H1 (cell line): ENCODE data around the gene SHCBP1L. TPM values are rescaled to one million over a fixed set of nuclear protein-coding genes. Genes with fewer than 3 reads are reported as not detected.

Experiments
- CTCF ChIA-PET: fragments of 300-600 bp; sonication (Branson Sonifier 250); formaldehyde crosslinking; loops from one replicate; lab custom pipeline; 2021; ENCODE audit not compliant: partially characterized antibody; lab: Charles Lee
- POLR2A ChIA-PET: fragments of 300-600 bp; sonication (Branson Sonifier 250); formaldehyde crosslinking; loops from one replicate; lab custom pipeline; 2021; ENCODE audit warnings: inconsistent platforms; ENCODE audit not compliant: partially characterized antibody; lab: Charles Lee
- DNase-seq, 2 experiments: peaks; one replicate each; pipeline versions ENCODE4 v3.0.0 to v3.0.0-alpha.2; 2010 to 2022; ENCODE audit warnings: low spot score in 2 of 2, low read depth in 1 of 2, mixed read lengths in 1 of 2
- FAIRE-seq: peaks from 2 replicates; lab custom pipeline; 2011; peaks lifted over from hg19 to GRCh38; lab: Jason Lieb, UNC
- H2AFZ ChIP-seq: 2 replicates; pipeline ENCODE4 v1.8.1; 2012; ENCODE audit warnings: low read length, inconsistent platforms
- H2AK5ac ChIP-seq: 2 replicates; pipeline ENCODE4 v1.6.1; 2013; ENCODE audit warnings: low read depth, low read length
- H2BK120ac ChIP-seq: replicated peaks from 2 replicates; pipeline ENCODE3; 2013; ENCODE audit warnings: low read depth, low read length, inconsistent platforms
- H2BK12ac ChIP-seq: 2 replicates; pipeline ENCODE4 v1.6.1; 2013; ENCODE audit warnings: low read depth, low read length
- H2BK15ac ChIP-seq: 2 replicates; pipeline ENCODE4 v1.6.1; 2013; ENCODE audit warnings: low read length
- H2BK20ac ChIP-seq: 2 replicates; pipeline ENCODE4 v1.6.1; 2013; ENCODE audit warnings: low read length
- H2BK5ac ChIP-seq: 2 replicates; pipeline ENCODE4 v1.6.1; 2013; ENCODE audit warnings: low read depth, low read length
- H3K14ac ChIP-seq: 2 replicates; pipeline ENCODE4 v1.6.1; 2013; ENCODE audit warnings: inconsistent platforms; ENCODE audit not compliant: insufficient read length
- H3K18ac ChIP-seq: 2 replicates; pipeline ENCODE4 v1.6.1; 2013; ENCODE audit warnings: low read length; ENCODE audit errors: extremely low read depth
- H3K23ac ChIP-seq: 2 replicates; pipeline ENCODE4 v1.6.1; 2013; ENCODE audit warnings: inconsistent platforms; ENCODE audit not compliant: insufficient read length
- H3K23me2 ChIP-seq: 2 replicates; pipeline ENCODE4 v1.6.1; 2013; ENCODE audit warnings: low read depth, low read length
- H3K27ac ChIP-seq: 2 replicates; pipeline ENCODE4 v1.6.1; 2011; ENCODE audit warnings: low read depth, low read length, inconsistent platforms
- H3K27me3 ChIP-seq, 4 experiments: replicated peaks in 1 of 4; 1 replicate in 1 of 4; 2 replicates in 3 of 4; pipeline versions ENCODE4 v1.6.1 to v1.8.1; 2011 to 2013; ENCODE audit warnings: low read length in 3 of 4, mild to moderate bottlenecking in 3 of 4, inconsistent platforms in 2 of 4, mixed read lengths in 2 of 4, moderate library complexity in 1 of 4; ENCODE audit not compliant: control insufficient read depth in 3 of 4, insufficient read depth in 3 of 4; ENCODE audit errors: extremely low read depth in 1 of 4
- H3K36me3 ChIP-seq, 4 experiments: 2 replicates each; pipeline versions ENCODE4 v1.6.1 to v1.8.1; 2011 to 2013; ENCODE audit warnings: mild to moderate bottlenecking in 4 of 4, low read length in 3 of 4, moderate library complexity in 2 of 4, control low read depth in 1 of 4, inconsistent platforms in 1 of 4; ENCODE audit not compliant: insufficient read depth in 4 of 4, control insufficient read depth in 2 of 4
- H3K4ac ChIP-seq: replicated peaks from 2 replicates; pipeline ENCODE3; 2013; ENCODE audit warnings: low read length, low read depth, mixed read lengths, inconsistent platforms; ENCODE audit not compliant: insufficient read length
- H3K4me1 ChIP-seq, 4 experiments: replicated peaks in 1 of 4; 1 replicate in 1 of 4; 2 replicates in 3 of 4; pipeline versions ENCODE4 v1.6.1 to v1.8.1; 2011 to 2013; ENCODE audit warnings: low read length in 3 of 4, inconsistent platforms in 2 of 4, mixed read lengths in 1 of 4; ENCODE audit not compliant: insufficient read depth in 4 of 4, control insufficient read depth in 3 of 4
- H3K4me2 ChIP-seq, 2 experiments: 2 replicates each; pipeline versions ENCODE4 v1.6.1 to v1.8.1; 2011 to 2013; ENCODE audit warnings: low read depth in 2 of 2, low read length in 2 of 2, control low read depth in 1 of 2, inconsistent platforms in 1 of 2, mild to moderate bottlenecking in 1 of 2; ENCODE audit not compliant: insufficient read depth in 1 of 2
- H3K4me3 ChIP-seq, 4 experiments: fragments of 200-600, 300-600 bp in 1 of 4; sonication (generic), shearing (Covaris generic), sonication (Bioruptor Twin) in 1 of 4; 2 replicates each; pipeline versions ENCODE4 v1.5.1 to v1.8.1; 2011 to 2016; ENCODE audit warnings: low read length in 4 of 4, low read depth in 3 of 4, control low read depth in 2 of 4, inconsistent platforms in 2 of 4, mild to moderate bottlenecking in 2 of 4, mixed read lengths in 1 of 4, moderate library complexity in 1 of 4; ENCODE audit not compliant: insufficient read depth in 2 of 4; ENCODE audit errors: extremely low read depth in 1 of 4
- H3K56ac ChIP-seq: replicated peaks from 2 replicates; pipeline ENCODE3; 2013; ENCODE audit warnings: low read depth, mild to moderate bottlenecking, mixed read lengths, low read length, inconsistent platforms; ENCODE audit not compliant: insufficient read length
- H3K79me1 ChIP-seq: 2 replicates; pipeline ENCODE4 v1.6.1; 2013; ENCODE audit warnings: low read depth, low read length, control low read depth
- H3K79me2 ChIP-seq, 2 experiments: 2 replicates each; pipeline versions ENCODE4 v1.6.1 to v1.8.1; 2012 to 2013; ENCODE audit warnings: low read length in 2 of 2, mild to moderate bottlenecking in 2 of 2, inconsistent platforms in 1 of 2; ENCODE audit not compliant: insufficient read depth in 2 of 2, control insufficient read depth in 1 of 2
- H3K9ac ChIP-seq, 4 experiments: replicated peaks in 1 of 4; 1 replicate in 1 of 4; 2 replicates in 3 of 4; pipeline versions ENCODE4 v1.6.1 to v1.8.1; 2011 to 2013; ENCODE audit warnings: low read depth in 3 of 4, low read length in 3 of 4, control low read depth in 2 of 4, mild to moderate bottlenecking in 2 of 4, moderate library complexity in 2 of 4, inconsistent platforms in 1 of 4; ENCODE audit errors: extremely low read depth in 1 of 4
- H3K9me3 ChIP-seq, 2 experiments: 2 replicates each; pipeline versions ENCODE4 v1.6.1 to v1.8.1; 2012 to 2013; ENCODE audit warnings: mild to moderate bottlenecking in 2 of 2, moderate library complexity in 2 of 2, control low read depth in 1 of 2, inconsistent platforms in 1 of 2, low read depth in 1 of 2, low read length in 1 of 2, mixed read lengths in 1 of 2; ENCODE audit not compliant: insufficient read depth in 2 of 2
- H4K20me1 ChIP-seq, 2 experiments: replicated peaks in 1 of 2; 2 replicates each; pipeline versions ENCODE3 to v1.8.1; 2011 to 2013; ENCODE audit warnings: inconsistent platforms in 2 of 2, low read length in 2 of 2, mild to moderate bottlenecking in 1 of 2; ENCODE audit not compliant: insufficient read depth in 2 of 2, control insufficient read depth in 1 of 2
- H4K5ac ChIP-seq: 2 replicates; pipeline ENCODE4 v1.6.1; 2013; ENCODE audit warnings: low read length, low read depth, mixed read lengths, inconsistent platforms; ENCODE audit not compliant: insufficient read length
- H4K8ac ChIP-seq: 2 replicates; pipeline ENCODE4 v1.8.0; 2013; ENCODE audit warnings: mild to moderate bottlenecking, moderate library complexity, low read length, inconsistent platforms; ENCODE audit not compliant: insufficient read depth; ENCODE audit errors: extremely low read depth
- H4K91ac ChIP-seq: replicated peaks from 2 replicates; pipeline ENCODE3; 2013; ENCODE audit warnings: low read length, mixed read lengths, inconsistent platforms; ENCODE audit not compliant: insufficient read length
- BCL11A ChIP-seq, 2 experiments: IDR thresholded peaks; one replicate each; pipeline ENCODE4 v1.6.1; 2011; ENCODE audit warnings: low read depth in 2 of 2, low read length in 2 of 2, mild to moderate bottlenecking in 2 of 2
- FOSL1 ChIP-seq: IDR thresholded peaks from 2 replicates; pipeline ENCODE4 v1.6.1; 2011; ENCODE audit warnings: mild to moderate bottlenecking, low read depth, low read length, moderate library complexity; ENCODE audit not compliant: insufficient read depth
- GTF2F1 ChIP-seq: IDR thresholded peaks from 2 replicates; pipeline ENCODE4 v1.6.1; 2012; ENCODE audit warnings: low read depth, low read length, improper control_type of control experiment, borderline replicate concordance
- NRF1 ChIP-seq: IDR thresholded peaks from 2 replicates; pipeline ENCODE4 v1.6.1; 2011; ENCODE audit warnings: mild to moderate bottlenecking, low read depth, low read length, improper control_type of control experiment
- POLR2A ChIP-seq, 2 experiments: IDR thresholded peaks; 1 replicate in 1 of 2; 2 replicates in 1 of 2; pipeline ENCODE4 v1.6.1; 2011; ENCODE audit warnings: low read depth in 2 of 2, low read length in 2 of 2, mild to moderate bottlenecking in 2 of 2; ENCODE audit errors: control extremely low read depth in 1 of 2
- SIRT6 ChIP-seq: IDR thresholded peaks from one replicate; pipeline ENCODE4 v1.7.1; 2012; ENCODE audit warnings: low read length, inconsistent platforms
- TAF1 ChIP-seq: IDR thresholded peaks from 2 replicates; pipeline ENCODE4 v1.6.1; 2011; ENCODE audit warnings: mild to moderate bottlenecking, low read depth, low read length
- TBP ChIP-seq: IDR thresholded peaks from 2 replicates; pipeline ENCODE4 v1.6.1; 2011; ENCODE audit warnings: low read depth, low read length, improper control_type of control experiment
- TCF12 ChIP-seq: IDR thresholded peaks from 2 replicates; pipeline ENCODE4 v1.6.1; 2011; ENCODE audit warnings: low read depth, mild to moderate bottlenecking, low read length
- WGBS, 2 experiments: shearing (Covaris generic) in 1 of 2; methylation state at CpG; one replicate each; pipeline versions ENCODE4 v1.1.6 to v1.1.7; 2013 to 2015; ENCODE audit warnings: low lambda C conversion rate in 2 of 2, mixed read lengths in 2 of 2, inconsistent platforms in 1 of 2, low coverage in 1 of 2, missing lambda C conversion rate in 1 of 2; ENCODE audit not compliant: insufficient replicate concordance in 2 of 2, insufficient coverage in 1 of 2, insufficient read length in 1 of 2; ENCODE audit errors: extremely low coverage in 1 of 2, missing lambda C conversion rate in 1 of 2; 5-methylcytosine and 5-hydroxymethylcytosine counted together
- polyA plus RNA-seq, 7 experiments: library from polyadenylated mRNA; depleted of rRNA in 3 of 7; stranded (reverse) in 5 of 7; unstranded in 2 of 7; fragments of >200 nt in 5 of 7; fragments of 200-250 nt in 2 of 7; gene quantifications; 1 replicate in 5 of 7; 2 replicates in 1 of 7; 4 replicates in 1 of 7; pipeline versions ENCODE4 v1.2.1 to v1.2.3, GENCODE V29; 2011 to 2013; ENCODE audit warnings: missing spikeins in 2 of 7, mixed read lengths in 2 of 7
- total RNA-seq: library from RNA; stranded (reverse); fragmentation: NEBNext Ultra II Directional; extraction: Animal tissue kit (Norgen Biotek cat#: 25700); gene quantifications from 2 replicates; pipeline ENCODE4 v1.2.1, GENCODE V29; 2021

SHCBP1L gene
- total and polyA plus RNA-seq, 2 of the 8 experiments (the other 6 are each of a cell fraction or from before 2014, with no cell fraction given) = not detected

DNA sequence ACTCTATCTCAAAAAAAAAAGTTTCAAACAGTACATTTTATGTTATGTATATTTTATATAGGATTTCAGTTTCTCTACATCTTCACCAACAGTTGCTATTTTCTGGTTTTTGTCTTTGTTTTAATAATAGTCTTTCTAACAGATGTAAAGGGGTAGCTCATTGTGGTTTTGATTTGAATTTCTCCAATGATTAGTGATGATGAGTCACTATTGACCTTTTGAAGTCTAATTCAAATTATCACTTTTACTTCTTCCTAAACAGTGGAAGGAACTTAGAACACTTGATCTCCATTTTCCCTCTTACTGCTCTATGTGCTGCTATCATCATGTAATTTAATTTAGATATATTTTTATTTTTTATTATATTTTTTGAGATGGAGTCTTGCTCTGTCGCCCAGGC, 31.7 kb upstream of the SHCBP1L start:
- no peaks in the 10 kb centered on the region for H4K20me1 ChIP-seq
- no peak overlapping the region for H3K27ac ChIP-seq
- H3K9ac ChIP-seq = no peak overlapping the region
- no peak overlapping the region for H2AK5ac ChIP-seq
- no peak overlapping the region for H4K91ac ChIP-seq
- H3K23ac ChIP-seq = no peak overlapping the region
- H3K4me3 ChIP-seq = no peak overlapping the region
- ChIA-PET CTCF (interaction anchor here (0.7 kb wide), 2 partner anchors 25 to 586 kb away, joined by 4 read pairs; no protein-coding TSS in a partner anchor), POLR2A (no interaction called here)
- H3K14ac ChIP-seq = no peak overlapping the region
- TF ChIP-seq POLR2A (IDR thresholded peaks at IDR 0.05; ENCODE audit: control extremely low read depth in 1 of 2, low read depth in 2 of 2, low read length in 2 of 2) (no peak), SIRT6 (no peak), TBP (no peak), TCF12 (no peak), BCL11A (IDR thresholded peaks at IDR 0.05; ENCODE audit: low read depth in 2 of 2, low read length in 2 of 2) (no peak), TAF1 (no peak), GTF2F1 (no peak), NRF1 (no peak), FOSL1 (no peak)
- no peak overlapping the region for H3K4me2 ChIP-seq
- no peaks in the 10 kb centered on the region for H3K79me2 ChIP-seq
- no peak overlapping the region for H2BK120ac ChIP-seq
- no peak overlapping the region for H2BK5ac ChIP-seq
- no peaks in the 10 kb centered on the region for H3K36me3 ChIP-seq
- no peak for FAIRE-seq
- no peak overlapping the region for H3K4ac ChIP-seq
- H2BK20ac ChIP-seq = no peak overlapping the region
- H3K56ac ChIP-seq = no peak overlapping the region
- H4K5ac ChIP-seq = no peak overlapping the region
- no peaks in the 10 kb centered on the region for H3K23me2 ChIP-seq
- H3K9me3 ChIP-seq = no peaks in the 10 kb centered on the region; a peak in 1 of 4 replicates
- no peak overlapping the region for H2AFZ ChIP-seq
- H4K8ac ChIP-seq = no peak overlapping the region
- DNase-seq = no peak
- no peak overlapping the region for H2BK12ac ChIP-seq
- WGBS, 2 experiments = 100% methylated on average over 1 of the region's 1 CpG; no CpG with 5 or more reads in 1 of the 2 experiments
- no peak overlapping the region for H3K18ac ChIP-seq
- no peaks in the 10 kb centered on the region for H3K79me1 ChIP-seq
- no peak overlapping the region for H2BK15ac ChIP-seq
- H3K4me1 ChIP-seq = no peaks in the 10 kb centered on the region
- H3K27me3 ChIP-seq = no peaks in the 10 kb centered on the region
